IMR-90 (cell line): Measurements from ENCODE around the gene MARK4. TPM values are rescaled to one million over a fixed set of nuclear protein-coding genes. Genes with fewer than 3 reads are reported as not detected.

ENCODE experiments used
- ATAC-seq: fragments of 200-7000 bp; cut with Tn5 transposase; 2 replicates; pipeline ENCODE4 v1.9.1; 2020; ENCODE audit warnings: low read depth, mild to moderate bottlenecking, moderate library complexity
- BruUV-seq: library from RNA; stranded (reverse); fragments of 400-500 nt; replicated peaks from 2 replicates; lab custom pipeline; 2021; lab: Mats Ljungman, UMichigan
- CTCF ChIA-PET: fragments of 300-600 bp; formaldehyde crosslinking; extraction: SDS; loops from one replicate; lab custom pipeline; 2021; ENCODE audit warnings: antibody characterized with exemption; lab: Yijun Ruan, JAX
- POLR2A ChIA-PET: fragments of 300-600 bp; sonication (Branson Sonifier 250); formaldehyde crosslinking; loops from one replicate; lab custom pipeline; 2022; ENCODE audit warnings: antibody characterized with exemption; ENCODE audit not compliant: unreplicated experiment; lab: Charles Lee
- DNase-seq: peaks from one replicate; pipeline ENCODE4 v3.0.0; 2013
- H2AFZ ChIP-seq: replicated peaks from 2 replicates; pipeline ENCODE3; 2013; ENCODE audit warnings: low read length, mild to moderate bottlenecking; ENCODE audit not compliant: poor library complexity
- H2AK5ac ChIP-seq: 2 replicates; pipeline ENCODE4 v1.6.1; 2013; ENCODE audit warnings: low read depth, low read length, inconsistent platforms
- H2AK9ac ChIP-seq: replicated peaks from 2 replicates; pipeline ENCODE3; 2013; ENCODE audit warnings: mild to moderate bottlenecking, low read depth, low read length, moderate library complexity; ENCODE audit not compliant: poor library complexity
- H2BK120ac ChIP-seq: 2 replicates; pipeline ENCODE4 v1.6.1; 2013; ENCODE audit warnings: low read depth, low read length, inconsistent platforms
- H2BK15ac ChIP-seq: 3 replicates; pipeline ENCODE4 v1.6.1; 2013; ENCODE audit warnings: low read depth, low read length, inconsistent platforms
- H2BK20ac ChIP-seq: 2 replicates; pipeline ENCODE4 v1.6.1; 2013; ENCODE audit warnings: low read depth, mild to moderate bottlenecking, inconsistent platforms, low read length, moderate library complexity
- H2BK5ac ChIP-seq: 2 replicates; pipeline ENCODE4 v1.6.1; 2013; ENCODE audit warnings: mild to moderate bottlenecking, low read depth, low read length, inconsistent platforms; ENCODE audit not compliant: poor library complexity, severe bottlenecking
- H3K14ac ChIP-seq: replicated peaks from 2 replicates; pipeline ENCODE4 v1.6.1; 2013; ENCODE audit warnings: low read depth, low read length, inconsistent platforms
- H3K18ac ChIP-seq: 2 replicates; pipeline ENCODE4 v1.6.1; 2013; ENCODE audit warnings: low read depth, low read length, control low read depth
- H3K23ac ChIP-seq: 2 replicates; pipeline ENCODE4 v1.6.1; 2013; ENCODE audit warnings: low read depth, low read length, inconsistent platforms
- H3K27ac ChIP-seq: 2 replicates; pipeline ENCODE4 v1.5.1; 2013; ENCODE audit warnings: mild to moderate bottlenecking, control low read depth, low read length; ENCODE audit not compliant: insufficient read depth
- H3K27me3 ChIP-seq: 2 replicates; pipeline ENCODE4 v1.6.1; 2013; ENCODE audit warnings: low read length; ENCODE audit not compliant: control insufficient read depth, insufficient read depth
- H3K36me3 ChIP-seq: 2 replicates; pipeline ENCODE4 v1.6.1; 2013; ENCODE audit warnings: low read length, mixed read lengths; ENCODE audit not compliant: control insufficient read depth, insufficient read depth
- H3K4ac ChIP-seq: 2 replicates; pipeline ENCODE4 v1.6.1; 2013; ENCODE audit warnings: low read depth, low read length, inconsistent platforms
- H3K4me1 ChIP-seq: 2 replicates; pipeline ENCODE4 v1.6.1; 2013; ENCODE audit warnings: low read length, mixed read lengths; ENCODE audit not compliant: control insufficient read depth, insufficient read depth
- H3K4me2 ChIP-seq: 2 replicates; pipeline ENCODE4 v1.6.1; 2013; ENCODE audit warnings: low read depth, mild to moderate bottlenecking, control low read depth, low read length, moderate library complexity
- H3K4me3 ChIP-seq: 2 replicates; pipeline ENCODE4 v1.5.1; 2013; ENCODE audit warnings: low read depth, mild to moderate bottlenecking, control low read depth, low read length, moderate library complexity; ENCODE audit not compliant: insufficient read depth
- H3K56ac ChIP-seq: 2 replicates; pipeline ENCODE4 v1.6.1; 2013; ENCODE audit warnings: low read length, inconsistent platforms; ENCODE audit not compliant: insufficient read depth; ENCODE audit errors: extremely low read depth
- H3K79me1 ChIP-seq, 2 experiments: 2 replicates each; pipeline ENCODE4 v1.6.1; 2013; ENCODE audit warnings: low read length in 2 of 2, inconsistent platforms in 1 of 2, low read depth in 1 of 2
- H3K9ac ChIP-seq: 2 replicates; pipeline ENCODE4 v1.6.1; 2013; ENCODE audit warnings: low read depth, low read length, control low read depth
- H3K9me1 ChIP-seq: 2 replicates; pipeline ENCODE4 v1.6.1; 2013; ENCODE audit warnings: low read length, inconsistent platforms; ENCODE audit not compliant: insufficient read depth
- H3K9me3 ChIP-seq: 2 replicates; pipeline ENCODE4 v1.6.1; 2013; ENCODE audit warnings: low read length; ENCODE audit not compliant: control insufficient read depth, insufficient read depth
- H4K20me1 ChIP-seq: 2 replicates; pipeline ENCODE4 v1.6.1; 2013; ENCODE audit warnings: low read length, inconsistent platforms; ENCODE audit not compliant: insufficient read depth
- H4K5ac ChIP-seq: 2 replicates; pipeline ENCODE4 v1.6.1; 2013; ENCODE audit warnings: mild to moderate bottlenecking, low read depth, low read length, control low read depth
- H4K8ac ChIP-seq, 2 experiments: 2 replicates each; pipeline ENCODE4 v1.6.1; 2013; ENCODE audit warnings: low read depth in 2 of 2, low read length in 2 of 2, control low read depth in 1 of 2, inconsistent platforms in 1 of 2
- H4K91ac ChIP-seq: 2 replicates; pipeline ENCODE4 v1.6.1; 2013; ENCODE audit warnings: low read depth, low read length, inconsistent platforms; ENCODE audit not compliant: insufficient read depth
- CEBPB ChIP-seq: IDR thresholded peaks from 2 replicates; pipeline ENCODE4 v1.6.1; 2012; ENCODE audit warnings: low read depth, low read length, improper control_type of control experiment
- CHD1 ChIP-seq: IDR thresholded peaks from 2 replicates; pipeline ENCODE4 v1.6.1; 2012; ENCODE audit warnings: low read depth, low read length, improper control_type of control experiment
- FOS ChIP-seq: fragments of 150-350 bp; IDR thresholded peaks from 2 replicates; pipeline ENCODE4 v1.6.1; 2016; ENCODE audit warnings: low read depth, low read length
- MAFK ChIP-seq: IDR thresholded peaks from 2 replicates; pipeline ENCODE4 v1.6.1; 2012; ENCODE audit warnings: low read depth, low read length, improper control_type of control experiment
- POLR2A ChIP-seq: IDR thresholded peaks from 2 replicates; pipeline ENCODE4 v1.6.1; 2012; ENCODE audit warnings: mild to moderate bottlenecking, low read depth, low read length
- RAD21 ChIP-seq: IDR thresholded peaks from 2 replicates; pipeline ENCODE4 v1.6.1; 2012; ENCODE audit warnings: low read length, improper control_type of control experiment
- RFX5 ChIP-seq: IDR thresholded peaks from 2 replicates; pipeline ENCODE4 v1.8.0; 2012; ENCODE audit warnings: low read depth, mild to moderate bottlenecking, low read length, moderate library complexity
- WGBS, 2 experiments: methylation state at CpG; one replicate each; pipeline versions ENCODE4 v1.1.5 to v1.1.7; 2013; ENCODE audit warnings: missing lambda C conversion rate in 2 of 2; ENCODE audit not compliant: insufficient read length in 1 of 2; ENCODE audit errors: extremely low coverage in 2 of 2; 5-methylcytosine and 5-hydroxymethylcytosine counted together
- dilution Hi-C: fragments of 300-500 bp; cut with HindIII; formaldehyde crosslinking; loops from one replicate; pipeline ENCODE4 v1.14.3; 2018; ENCODE audit warnings: low sequenced_read_pairs; ENCODE audit not compliant: unreplicated experiment
- in situ Hi-C: fragments of 300-500 bp; cut with MboI; formaldehyde crosslinking; loops from 3 replicates; pipeline ENCODE4 v1.14.3; 2019; ENCODE audit warnings: low sequenced_read_pairs, inconsistent platforms, mixed read lengths
- intact Hi-C: fragments of 100-400 bp; cut with micrococcal nuclease; formaldehyde crosslinking; loops from 2 replicates; pipeline ENCODE4 v1.10.0; 2022
- polyA plus RNA-seq, 3 experiments: library from polyadenylated mRNA; depleted of rRNA; stranded (reverse); fragments of >200 nt; gene quantifications; 2 replicates each; pipeline ENCODE4 v1.2.3, GENCODE V29; 2012; ENCODE audit warnings: low replicate concordance in 1 of 3
- total RNA-seq: library from RNA; depleted of rRNA; stranded (reverse); fragments of >200 nt; gene quantifications from 2 replicates; pipeline ENCODE4 v1.2.3, GENCODE V29; 2012
- TF ChIP-seq, protein P1 (sequence below): conservative IDR thresholded peaks from 2 replicates; pipeline ENCODE4 v1.5.1; 2012; ENCODE audit warnings: mild to moderate bottlenecking, low read depth, low read length, improper control_type of control experiment

The MARK4 gene
- total and polyA plus RNA-seq, 2 of the 4 experiments (the other 2 are of a cell fraction), result 11.3 to 20.7 TPM

DNA sequence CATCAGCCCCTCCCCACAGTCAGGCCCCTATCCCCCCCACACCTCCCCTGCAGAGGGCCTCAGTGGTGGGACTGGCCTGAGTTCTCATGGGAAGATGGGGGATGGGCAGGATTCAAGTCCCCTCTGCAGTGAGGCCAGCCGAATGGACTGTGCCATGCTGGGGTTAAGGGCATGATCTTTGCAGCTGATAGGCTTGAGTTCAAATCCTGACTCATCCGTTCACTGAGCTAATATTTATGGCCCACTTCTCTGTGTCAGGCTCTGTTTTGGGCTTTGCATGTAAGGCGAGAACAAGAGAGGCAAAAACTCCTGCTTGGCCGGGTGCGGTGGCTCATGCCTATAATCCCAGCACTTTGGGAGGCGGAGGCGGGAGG lies 20.7 kb downstream of the MARK4 start:
- Histone ChIP-seq H3K36me3 (peaks cover 42% of the 10 kb centered on the region), H2BK5ac (no peak overlapping the region), H3K4me2 (no peak overlapping the region), H3K56ac (no peak overlapping the region), H4K20me1 (peaks cover 15% of the 10 kb centered on the region), H3K9me1 (peaks cover 8% of the 10 kb centered on the region), H2BK15ac (no peak overlapping the region), H3K4me1 (peaks cover 8% of the 10 kb centered on the region), H3K27me3 (no peaks in the 10 kb centered on the region), H2BK120ac (no peak overlapping the region), H3K4ac (no peak overlapping the region), H2AK9ac (no peak overlapping the region), H4K8ac (no peak overlapping the region), H4K5ac (no peak overlapping the region), H3K27ac (no peak overlapping the region), H3K4me3 (no peak overlapping the region), H2AFZ (no peak overlapping the region), H2BK20ac (no peak overlapping the region), H3K18ac (no peak overlapping the region), H3K79me1 (peaks cover 12 to 19% of the 10 kb centered on the region in 2 experiments; a peak in 3 of 4 replicates), H2AK5ac (no peak overlapping the region), H3K9me3 (no peaks in the 10 kb centered on the region), H3K9ac (no peak overlapping the region), H3K23ac (no peak overlapping the region), H3K14ac (no peak overlapping the region), H4K91ac (no peak overlapping the region)
- in situ Hi-C loops, result no loop called here
- no peak for DNase-seq
- POLR2A ChIA-PET, result no interaction called here
- intact Hi-C loops, result no loop called here
- no TSS peak for BruUV-seq
- WGBS, 2 experiments, result 82% methylated on average over 3 of the region's 7 CpGs; no CpG with 5 or more reads in 1 of the 2 experiments
- no peak for ATAC-seq
- TF ChIP-seq, protein P1, sequence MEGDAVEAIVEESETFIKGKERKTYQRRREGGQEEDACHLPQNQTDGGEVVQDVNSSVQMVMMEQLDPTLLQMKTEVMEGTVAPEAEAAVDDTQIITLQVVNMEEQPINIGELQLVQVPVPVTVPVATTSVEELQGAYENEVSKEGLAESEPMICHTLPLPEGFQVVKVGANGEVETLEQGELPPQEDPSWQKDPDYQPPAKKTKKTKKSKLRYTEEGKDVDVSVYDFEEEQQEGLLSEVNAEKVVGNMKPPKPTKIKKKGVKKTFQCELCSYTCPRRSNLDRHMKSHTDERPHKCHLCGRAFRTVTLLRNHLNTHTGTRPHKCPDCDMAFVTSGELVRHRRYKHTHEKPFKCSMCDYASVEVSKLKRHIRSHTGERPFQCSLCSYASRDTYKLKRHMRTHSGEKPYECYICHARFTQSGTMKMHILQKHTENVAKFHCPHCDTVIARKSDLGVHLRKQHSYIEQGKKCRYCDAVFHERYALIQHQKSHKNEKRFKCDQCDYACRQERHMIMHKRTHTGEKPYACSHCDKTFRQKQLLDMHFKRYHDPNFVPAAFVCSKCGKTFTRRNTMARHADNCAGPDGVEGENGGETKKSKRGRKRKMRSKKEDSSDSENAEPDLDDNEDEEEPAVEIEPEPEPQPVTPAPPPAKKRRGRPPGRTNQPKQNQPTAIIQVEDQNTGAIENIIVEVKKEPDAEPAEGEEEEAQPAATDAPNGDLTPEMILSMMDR, result no peak
- TF ChIP-seq RFX5 (no peak), CHD1 (no peak), CEBPB (no peak), RAD21 (no peak), MAFK (no peak), FOS (no peak), POLR2A (no peak)
- dilution Hi-C loops, result no loop called here
- CTCF ChIA-PET, result no interaction called here
